Stomach (tissue), 9 donors: ENCODE data around the gene CLIC1. TPM values are rescaled to one million over a fixed set of nuclear protein-coding genes. Genes with fewer than 3 reads are reported as not detected.

Experiments
- DNase-seq, 2 donors: peaks; one replicate each; pipeline versions ENCODE4 v3.0.0 to v3.0.0-alpha.2; 2013 to 2019
- H3K27ac ChIP-seq, 5 donors: fragments of 200-600 bp in 4 of 5; sonication (generic) in 4 of 5; one replicate each; pipeline ENCODE4 v1.5.1; 2013 to 2019; ENCODE audit warnings: mild to moderate bottlenecking in 1 of 5, moderate library complexity in 1 of 5
- H3K27me3 ChIP-seq, 3 donors: fragments of 200-600 bp; sonication (generic); one replicate each; pipeline ENCODE4 v1.5.1; 2017 to 2019; ENCODE audit warnings: mixed run types in 1 of 3
- H3K36me3 ChIP-seq, 4 donors: fragments of 200-600 bp; sonication (generic); 1 replicate in 3 of 4; 2 replicates in 1 of 4; pipeline ENCODE4 v1.5.1; 2016 to 2019
- H3K4me1 ChIP-seq, 4 donors: fragments of 200-600 bp; sonication (generic); one replicate each; pipeline ENCODE4 v1.5.1; 2016 to 2019
- H3K4me3 ChIP-seq, 4 donors: fragments of 200-600 bp; sonication (generic) in 3 of 4; one replicate each; pipeline ENCODE4 v1.5.1; 2016 to 2019; ENCODE audit warnings: mild to moderate bottlenecking in 1 of 4
- H3K9me3 ChIP-seq, 4 donors: fragments of 200-600 bp; sonication (generic); one replicate each; pipeline ENCODE4 v1.5.1; 2016 to 2019
- EP300 ChIP-seq: sonication (generic); formaldehyde crosslinking; IDR thresholded peaks from one replicate; pipeline ENCODE4 v1.6.1; 2017; ENCODE audit warnings: antibody characterized with exemption
- POLR2A ChIP-seq, 4 donors: fragments of 450-650 bp; IDR thresholded peaks; one replicate each; pipeline ENCODE4 v1.6.1; 2016; ENCODE audit warnings: antibody characterized with exemption in 4 of 4, control low read depth in 2 of 4, mild to moderate bottlenecking in 1 of 4, moderate library complexity in 1 of 4
- POLR2AphosphoS5 ChIP-seq, 3 donors: sonication (generic); formaldehyde crosslinking; IDR thresholded peaks; one replicate each; pipeline ENCODE4 v1.6.1; 2016; ENCODE audit warnings: antibody characterized with exemption in 3 of 3
- WGBS, 5 donors: extraction: QIAGEN DNeasy Blood & Tissue Kit in 3 of 5; methylation state at CpG; one replicate each; pipeline versions ENCODE4 v1.1.5 to v1.1.7; 2013 to 2018; 5-methylcytosine and 5-hydroxymethylcytosine counted together
- intact Hi-C: fragments of 100-400 bp; cut with DNase I; formaldehyde crosslinking; loops from one replicate; pipeline ENCODE4 v1.15.1; 2023; ENCODE audit warnings: low total_unique reads
- polyA plus RNA-seq, 3 donors: library from polyadenylated mRNA; stranded (reverse); fragments of 200-250 nt; gene quantifications; one replicate each; pipeline ENCODE4 v1.2.3, GENCODE V29; 2013
- total RNA-seq, 5 donors: library from RNA; depleted of rRNA; stranded (reverse); fragments of >200 nt; gene quantifications; one replicate each; pipeline versions ENCODE4 v1.1.0 to v1.2.3, GENCODE V29; 2014 to 2016
- TF ChIP-seq, protein P1 (sequence below), 7 experiments: fragments of 450-650 bp in 4 of 7; fragments of 200-600 bp in 3 of 7; sonication (generic) in 3 of 7; IDR thresholded peaks; one replicate each; pipeline ENCODE4 v1.5.1; 2016 to 2019; ENCODE audit warnings: antibody characterized with exemption in 7 of 7, control low read depth in 2 of 7, mild to moderate bottlenecking in 1 of 7
- donor health status: healthy with polysubstance abuse.
- donor health status: Bipolar disorder and iron deficiency.
- donor health status: healthy.

CLIC1 gene
- total and polyA plus RNA-seq, 8 donors = 33.8 to 597 (median 278) TPM

DNA sequence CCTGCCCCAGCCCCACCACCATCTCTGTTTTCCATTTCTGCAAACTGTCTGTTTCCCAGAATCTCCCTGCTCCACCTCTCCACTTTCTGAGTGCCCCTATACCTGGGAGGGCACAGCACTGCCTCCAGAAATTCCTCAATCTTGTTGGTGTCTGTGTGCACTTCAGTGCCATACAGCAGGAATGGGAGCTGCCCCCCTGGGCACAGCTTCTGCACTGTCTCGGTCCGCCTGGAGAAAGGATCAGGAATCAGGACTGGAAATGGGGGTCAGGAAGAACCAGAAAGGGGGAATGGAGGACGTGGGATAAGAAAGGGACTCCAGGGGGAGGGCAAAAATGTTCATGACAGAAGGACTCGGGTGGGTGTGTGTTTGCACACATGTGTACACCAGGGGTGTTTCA, 2.6 kb downstream of the CLIC1 start:
- H3K27me3 ChIP-seq = no peaks in the 10 kb centered on the region
- H3K27ac ChIP-seq = peak overlapping the region; percentile 94 to 97 (median 95)
- intact Hi-C loops = no loop called here
- peaks cover 36 to 41% (median 40%) of the 10 kb centered on the region in 4 donors for H3K36me3 ChIP-seq
- no peaks in the 10 kb centered on the region for H3K9me3 ChIP-seq
- peaks cover 51 to 80% (median 70%) of the 10 kb centered on the region in 4 donors for H3K4me1 ChIP-seq
- DNase-seq = no peak
- 62 to 77% (median 66%) methylated on average over 4 of the region's 4 CpGs for WGBS, 5 donors
- peak overlapping the region in 3 of 4 donors; percentile 72 to 85 (median 78) for H3K4me3 ChIP-seq
- TF ChIP-seq EP300 (no peak), POLR2AphosphoS5 (IDR thresholded peaks at IDR 0.05) (no peak), POLR2A (IDR thresholded peaks at IDR 0.05) (no peak)
- TF ChIP-seq, protein P1, sequence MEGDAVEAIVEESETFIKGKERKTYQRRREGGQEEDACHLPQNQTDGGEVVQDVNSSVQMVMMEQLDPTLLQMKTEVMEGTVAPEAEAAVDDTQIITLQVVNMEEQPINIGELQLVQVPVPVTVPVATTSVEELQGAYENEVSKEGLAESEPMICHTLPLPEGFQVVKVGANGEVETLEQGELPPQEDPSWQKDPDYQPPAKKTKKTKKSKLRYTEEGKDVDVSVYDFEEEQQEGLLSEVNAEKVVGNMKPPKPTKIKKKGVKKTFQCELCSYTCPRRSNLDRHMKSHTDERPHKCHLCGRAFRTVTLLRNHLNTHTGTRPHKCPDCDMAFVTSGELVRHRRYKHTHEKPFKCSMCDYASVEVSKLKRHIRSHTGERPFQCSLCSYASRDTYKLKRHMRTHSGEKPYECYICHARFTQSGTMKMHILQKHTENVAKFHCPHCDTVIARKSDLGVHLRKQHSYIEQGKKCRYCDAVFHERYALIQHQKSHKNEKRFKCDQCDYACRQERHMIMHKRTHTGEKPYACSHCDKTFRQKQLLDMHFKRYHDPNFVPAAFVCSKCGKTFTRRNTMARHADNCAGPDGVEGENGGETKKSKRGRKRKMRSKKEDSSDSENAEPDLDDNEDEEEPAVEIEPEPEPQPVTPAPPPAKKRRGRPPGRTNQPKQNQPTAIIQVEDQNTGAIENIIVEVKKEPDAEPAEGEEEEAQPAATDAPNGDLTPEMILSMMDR (IDR thresholded peaks at IDR 0.05) = no peak

DNA sequence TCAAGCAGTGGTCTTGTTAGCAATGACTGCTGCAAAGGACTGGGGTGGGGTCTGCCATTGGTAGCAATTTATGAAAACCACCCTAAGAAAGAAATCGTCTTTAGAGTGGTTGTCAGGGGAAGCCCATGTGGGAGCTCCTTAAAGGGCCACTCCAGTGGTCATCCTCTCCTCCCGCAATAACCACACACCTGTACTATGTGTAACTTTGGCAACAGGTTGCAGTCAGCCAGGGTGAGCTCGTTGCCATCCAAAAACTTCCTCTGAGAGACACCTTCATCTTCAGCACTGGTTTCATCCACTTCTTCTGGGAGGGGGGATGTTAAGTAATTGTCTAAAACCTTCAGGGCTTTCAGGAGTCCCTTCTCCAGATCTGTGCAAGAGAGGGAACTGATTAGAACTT, 4.3 kb downstream of the CLIC1 start:
- Histone ChIP-seq H3K9me3 (no peaks in the 10 kb centered on the region), H3K36me3 (peaks cover 40 to 57% (median 51%) of the 10 kb centered on the region in 4 donors), H3K4me3 (no peak overlapping the region), H3K4me1 (peaks cover 46 to 80% (median 66%) of the 10 kb centered on the region in 4 donors), H3K27ac (peak overlapping the region in 4 of 5 donors; percentile 15 to 96 (median 96)), H3K27me3 (no peaks in the 10 kb centered on the region)
- TF ChIP-seq POLR2AphosphoS5 (IDR thresholded peaks at IDR 0.05) = no peak
- TF ChIP-seq POLR2A (IDR thresholded peaks at IDR 0.05) = no peak
- TF ChIP-seq EP300 = no peak
- TF ChIP-seq, protein P1 (IDR thresholded peaks at IDR 0.05) = no peak
- no peak for DNase-seq
- WGBS, 5 donors = 49 to 70% (median 60%) methylated on average over 3 of the region's 3 CpGs
- intact Hi-C loops = no loop called here

DNA sequence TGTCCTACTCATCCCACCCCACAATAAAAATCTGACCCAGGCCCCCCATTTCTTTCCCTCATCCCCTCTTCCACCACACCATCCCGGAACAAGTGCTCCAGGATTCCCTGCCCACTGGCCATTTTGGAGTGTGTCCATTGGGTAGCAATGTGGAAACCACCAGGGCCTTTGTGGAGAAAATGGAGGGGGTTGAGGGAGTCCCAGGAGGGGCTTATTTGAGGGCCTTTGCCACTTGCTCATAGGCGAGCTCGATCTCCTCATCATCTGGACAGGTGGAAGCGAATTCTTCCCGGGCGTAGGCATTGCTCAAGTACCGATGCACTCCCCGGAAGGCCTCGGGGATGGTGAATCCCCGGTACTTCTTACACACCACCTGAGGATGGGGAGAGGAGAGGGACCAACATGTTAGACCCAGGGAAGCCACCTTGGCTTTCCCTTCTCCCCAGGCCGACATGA, 5.7 kb downstream of the CLIC1 start:
- DNase-seq = peak in 1 of 2 donors; percentile 27
- Histone ChIP-seq H3K4me3 (peak overlapping the region; percentile 61 to 91 (median 82)), H3K36me3 (peaks cover 46 to 71% (median 65%) of the 10 kb centered on the region in 4 donors), H3K27me3 (no peaks in the 10 kb centered on the region), H3K9me3 (no peaks in the 10 kb centered on the region), H3K4me1 (peaks cover 39 to 85% (median 59%) of the 10 kb centered on the region in 4 donors), H3K27ac (peak overlapping the region; percentile 93 to 96 (median 95))
- TF ChIP-seq POLR2AphosphoS5 (IDR thresholded peaks at IDR 0.05) (no peak), EP300 (no peak), POLR2A (IDR thresholded peaks at IDR 0.05) (no peak)
- TF ChIP-seq, protein P1 (IDR thresholded peaks at IDR 0.05) = no peak
- 83 to 88% (median 86%) methylated on average over 11 of the region's 11 CpGs for WGBS, 5 donors
- intact Hi-C loops = no loop called here

DNA sequence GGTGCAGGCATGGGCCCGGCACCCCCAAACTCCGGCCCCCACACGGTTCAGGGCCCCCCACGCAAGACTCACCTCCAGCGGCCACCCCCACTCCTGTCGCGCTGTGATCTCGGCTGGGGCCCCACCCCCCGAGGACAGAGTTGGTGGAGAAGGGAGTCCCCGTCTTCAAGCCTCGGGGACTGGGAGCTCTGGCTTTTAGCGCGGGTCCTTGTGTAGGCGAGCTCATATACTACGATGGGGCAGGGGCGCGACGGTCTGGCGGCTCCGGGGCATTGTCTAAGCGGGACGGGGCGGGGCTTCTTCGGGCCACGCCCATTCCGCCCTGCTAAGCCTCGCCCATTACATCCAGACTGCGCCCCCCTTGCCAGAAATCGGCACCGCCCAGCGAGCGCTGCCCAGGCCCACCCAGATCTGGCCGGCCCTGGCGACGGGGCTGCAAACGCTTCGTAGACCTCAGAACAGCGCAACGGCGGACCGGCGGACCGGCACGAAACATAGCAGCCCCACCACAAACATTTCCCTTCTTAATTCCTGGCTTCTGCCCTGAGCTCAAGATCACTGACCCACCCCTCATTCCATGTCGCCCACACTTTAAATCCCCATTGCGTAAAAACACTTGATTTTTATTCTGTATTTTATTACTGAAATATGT, 6.2 kb downstream of the CLIC1 start:
- TF ChIP-seq POLR2A (IDR thresholded peaks at IDR 0.05) (peak in 1 of 4 donors; percentile 6), EP300 (no peak), POLR2AphosphoS5 (IDR thresholded peaks at IDR 0.05) (peak; percentile 37 to 63 (median 59))
- TF ChIP-seq, protein P1 (IDR thresholded peaks at IDR 0.05) = no peak
- DNase-seq = peak; percentile 83 to 97
- no peaks in the 10 kb centered on the region for H3K27me3 ChIP-seq
- peaks cover 39 to 85% (median 59%) of the 10 kb centered on the region in 4 donors for H3K4me1 ChIP-seq
- H3K27ac ChIP-seq = peak overlapping the region; percentile 93 to 96 (median 95)
- peak overlapping the region; percentile 61 to 91 (median 82) for H3K4me3 ChIP-seq
- intact Hi-C loops = no loop called here
- 1 to 8% (median 1%) methylated on average over 22 to 46 of the region's 46 CpGs for WGBS, 5 donors
- H3K9me3 ChIP-seq = no peaks in the 10 kb centered on the region
- H3K36me3 ChIP-seq = peaks cover 46 to 74% (median 68%) of the 10 kb centered on the region in 4 donors
